GM19351 (cell line): ENCODE measurements around the gene KIAA0930.
"Not testable (repeated sequence)": the region's sequence is repeated elsewhere in the genome, so short reads cannot be mapped to it uniquely, and the experiment has no call there.

ENCODE experiments used
- ATAC-seq: cut with Tn5 transposase; IDR thresholded peaks from one replicate; pipeline ENCODE4 v1.9.1; 2021; ENCODE audit warnings: mild to moderate bottlenecking, moderate library complexity; ENCODE audit not compliant: unreplicated experiment

Gene KIAA0930

DNA sequence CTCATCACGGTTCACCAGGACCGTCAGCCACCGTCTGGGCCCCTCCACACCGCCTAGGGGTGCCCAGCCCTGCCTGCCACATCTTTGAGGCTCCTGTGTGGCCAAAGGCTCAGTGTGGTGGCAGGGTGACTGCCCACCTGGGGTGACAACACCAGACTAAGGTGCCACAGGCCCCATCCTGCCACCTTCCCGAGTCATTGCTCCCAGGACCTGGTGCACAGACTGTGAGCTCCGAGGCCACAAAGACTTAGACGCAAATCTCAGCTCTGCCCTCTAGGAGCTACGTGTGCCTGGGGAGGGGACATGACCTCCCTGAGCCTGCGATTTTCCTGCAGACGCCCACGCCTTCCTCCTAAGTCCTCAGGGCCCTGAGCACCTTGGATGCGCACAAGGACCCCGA lies 36.5 kb downstream of the KIAA0930 start:
- ATAC-seq: no peak

DNA sequence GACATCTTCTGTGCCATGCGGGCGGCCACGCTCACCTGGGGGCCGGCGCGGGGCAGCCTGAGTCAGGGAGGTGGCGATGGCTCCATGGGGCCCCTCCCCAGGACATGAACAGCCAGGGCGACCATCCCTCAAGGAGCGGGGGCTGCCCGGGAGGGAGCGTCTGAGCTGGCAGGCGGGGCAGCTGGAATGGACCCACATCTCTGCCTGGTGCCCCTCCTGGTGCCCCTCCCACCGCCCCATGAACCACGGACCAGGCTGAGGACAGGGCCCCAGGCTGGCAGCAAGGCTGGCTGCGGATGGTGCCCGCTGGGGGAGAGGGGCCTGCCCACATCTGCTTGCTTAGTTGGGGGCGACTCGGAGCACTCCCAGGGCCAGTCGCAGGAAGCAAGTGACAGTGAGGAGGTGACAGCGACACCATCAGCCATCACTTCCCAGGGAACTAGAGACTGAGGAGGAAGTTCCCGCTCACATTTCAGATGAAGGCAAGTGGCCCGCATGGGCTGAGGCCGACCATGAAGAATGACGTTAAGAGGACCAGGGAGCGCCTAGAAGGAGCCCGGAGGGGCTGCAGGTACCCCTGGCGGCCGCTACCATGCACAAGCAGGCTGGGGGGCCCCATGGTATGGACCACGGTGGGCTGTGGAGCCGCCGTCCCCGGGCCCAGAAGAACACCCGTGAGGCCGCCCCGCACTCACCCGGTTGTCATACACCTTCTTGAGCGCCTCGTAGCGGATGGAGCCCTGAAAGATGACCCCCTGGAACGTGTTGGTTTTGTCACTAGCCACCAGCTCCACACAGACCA lies 37.3 kb downstream of the KIAA0930 start:
- no peak for ATAC-seq

DNA sequence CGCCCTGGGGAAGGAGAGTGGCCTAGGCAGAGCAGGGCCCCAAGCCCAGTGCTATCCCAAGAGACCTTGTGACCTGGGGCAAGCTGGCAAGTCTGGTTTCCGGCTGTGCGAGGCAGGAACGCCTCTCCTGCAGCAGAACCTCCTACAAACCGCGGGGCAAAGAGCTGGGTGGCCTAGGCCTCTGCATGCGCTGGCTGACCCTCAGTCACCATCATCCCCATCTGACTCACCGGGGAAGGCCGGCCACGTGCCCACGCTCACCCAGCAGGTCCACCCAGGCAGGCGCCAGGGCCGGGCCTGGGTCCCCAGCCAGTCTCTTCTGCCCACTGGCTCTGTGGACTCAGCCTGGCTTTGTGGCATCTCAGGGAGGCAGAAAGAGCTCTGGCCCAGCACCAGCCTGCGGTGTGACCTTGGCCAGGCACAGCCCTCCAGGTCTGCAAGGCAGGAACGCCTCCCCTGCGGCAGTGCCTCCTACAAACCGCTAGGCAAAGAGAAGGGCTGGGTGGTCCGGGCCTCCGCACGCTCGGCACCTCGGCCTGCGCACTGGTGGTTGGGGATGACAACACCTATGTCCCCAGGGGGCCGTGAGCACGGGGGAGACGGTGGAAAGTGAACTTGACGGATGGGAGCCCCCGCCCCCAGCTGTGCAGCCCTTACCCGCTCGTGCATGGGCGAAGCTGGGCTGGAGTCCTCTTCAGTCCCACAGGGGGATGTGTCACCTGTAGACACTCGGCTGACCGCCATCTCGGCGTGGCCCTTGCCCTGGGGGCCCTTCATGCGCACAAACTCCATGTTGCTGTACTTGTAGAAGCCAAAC lies 38.2 kb downstream of the KIAA0930 start:
- ATAC-seq: no peak

GRCh38 chr22:45201678-45202332 lies 38.9 kb downstream of the KIAA0930 start:
- no peak for ATAC-seq

- ATAC-seq: no peak
Observed at GRCh38 chr22:45200860-45201511, 39.7 kb downstream of the KIAA0930 start.

GRCh38 chr22:45200230-45200629 lies 40.5 kb downstream of the KIAA0930 start:
- no peak for ATAC-seq

DNA sequence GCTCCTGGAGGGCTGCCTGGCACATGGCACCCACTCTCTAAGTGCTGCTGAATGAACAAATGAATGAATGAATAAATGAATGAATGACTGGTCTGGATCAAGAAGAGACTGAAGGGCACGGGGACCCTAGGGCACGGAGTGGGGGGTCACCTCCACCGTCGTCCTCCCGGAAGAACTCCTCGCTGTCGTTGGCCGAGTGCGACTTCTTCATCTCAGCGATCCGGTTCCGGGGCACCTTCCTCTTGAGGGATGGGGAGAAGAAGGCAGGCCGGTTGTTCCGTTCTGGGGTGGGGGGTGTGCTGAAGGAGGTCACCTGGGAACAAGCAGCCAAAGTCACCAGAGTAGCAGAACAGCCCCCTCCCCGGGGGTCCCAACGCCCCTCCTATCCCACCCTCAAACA lies 41.0 kb downstream of the KIAA0930 start:
- ATAC-seq: no peak

- ATAC-seq: no peak
Observed at GRCh38 chr22:45198463-45198795, 42.3 kb downstream of the KIAA0930 start.

- no peak for ATAC-seq
Observed at GRCh38 chr22:45197606-45198462, 42.9 kb downstream of the KIAA0930 start.

GRCh38 chr22:45196926-45197605 lies 43.6 kb downstream of the KIAA0930 start:
- ATAC-seq: no peak

DNA sequence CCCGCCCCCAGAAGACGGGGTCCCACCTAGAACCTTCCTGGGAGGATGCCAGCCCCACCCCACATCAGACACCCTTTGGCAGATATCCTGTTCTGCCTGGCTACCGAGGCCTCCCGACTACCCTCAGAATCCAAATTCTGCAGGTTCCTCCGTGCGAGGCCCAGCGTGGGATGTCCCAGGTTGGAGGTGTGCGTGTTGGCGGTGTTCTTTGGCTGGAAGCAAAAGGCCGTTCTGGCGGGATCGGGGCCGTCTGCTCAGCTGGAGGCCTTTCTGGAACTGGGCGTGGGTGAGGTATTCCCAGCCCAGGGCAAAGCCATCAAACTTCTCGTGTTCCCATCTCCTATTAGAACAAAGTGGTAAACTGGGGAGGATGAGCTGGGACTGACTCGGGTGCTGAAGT lies 44.4 kb downstream of the KIAA0930 start:
- ATAC-seq: no peak

- ATAC-seq: no peak
Observed at GRCh38 chr22:45195616-45196015, 45.1 kb downstream of the KIAA0930 start.

DNA sequence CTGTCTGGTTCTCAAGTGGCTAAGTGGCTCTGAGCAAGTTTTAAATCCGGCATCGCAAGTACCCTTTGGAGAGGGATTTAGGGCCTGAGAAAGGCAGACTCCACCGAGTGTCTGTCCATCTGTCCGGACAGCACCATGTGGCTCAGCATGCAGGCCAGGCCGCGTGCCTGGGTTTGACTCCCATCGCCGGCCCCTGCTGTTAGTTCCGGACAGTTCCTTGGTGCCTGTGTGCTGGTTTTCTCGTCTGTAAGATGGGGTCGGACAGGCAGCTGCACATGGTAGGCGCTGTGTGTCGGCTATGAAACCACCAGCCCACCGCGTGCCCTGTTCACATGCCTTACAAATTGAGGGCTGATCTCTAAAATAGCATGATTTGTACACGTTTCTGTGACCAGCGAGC lies 46.0 kb downstream of the KIAA0930 start:
- no peak for ATAC-seq

DNA sequence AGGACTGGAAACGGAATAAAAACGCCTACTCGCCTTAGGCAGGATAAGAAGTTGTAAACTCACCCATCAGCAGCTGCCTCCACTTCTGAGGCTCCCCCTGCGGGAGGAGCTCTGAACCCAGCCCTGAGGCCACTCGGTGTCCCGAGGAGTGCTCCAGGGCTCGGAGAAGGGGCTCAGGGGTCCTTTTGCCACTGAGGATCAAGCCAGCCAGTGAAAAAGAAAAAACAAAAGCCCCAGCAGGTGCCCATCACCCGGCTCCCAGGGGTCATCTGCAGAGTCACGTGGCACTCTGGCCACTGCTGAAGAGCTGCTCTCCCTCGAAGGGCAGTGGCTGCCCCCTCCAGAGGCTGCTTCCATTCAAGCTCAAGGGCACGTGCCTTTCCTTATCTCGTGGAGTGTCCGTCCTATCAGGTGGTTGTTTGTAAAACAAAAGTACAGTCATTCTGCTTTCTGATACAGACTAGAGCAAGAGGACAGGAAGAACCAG lies 48.0 kb downstream of the KIAA0930 start:
- ATAC-seq: no peak

- not testable (repeated sequence) for ATAC-seq
Observed at GRCh38 chr22:45191746-45192145, 48.9 kb downstream of the KIAA0930 start.

DNA sequence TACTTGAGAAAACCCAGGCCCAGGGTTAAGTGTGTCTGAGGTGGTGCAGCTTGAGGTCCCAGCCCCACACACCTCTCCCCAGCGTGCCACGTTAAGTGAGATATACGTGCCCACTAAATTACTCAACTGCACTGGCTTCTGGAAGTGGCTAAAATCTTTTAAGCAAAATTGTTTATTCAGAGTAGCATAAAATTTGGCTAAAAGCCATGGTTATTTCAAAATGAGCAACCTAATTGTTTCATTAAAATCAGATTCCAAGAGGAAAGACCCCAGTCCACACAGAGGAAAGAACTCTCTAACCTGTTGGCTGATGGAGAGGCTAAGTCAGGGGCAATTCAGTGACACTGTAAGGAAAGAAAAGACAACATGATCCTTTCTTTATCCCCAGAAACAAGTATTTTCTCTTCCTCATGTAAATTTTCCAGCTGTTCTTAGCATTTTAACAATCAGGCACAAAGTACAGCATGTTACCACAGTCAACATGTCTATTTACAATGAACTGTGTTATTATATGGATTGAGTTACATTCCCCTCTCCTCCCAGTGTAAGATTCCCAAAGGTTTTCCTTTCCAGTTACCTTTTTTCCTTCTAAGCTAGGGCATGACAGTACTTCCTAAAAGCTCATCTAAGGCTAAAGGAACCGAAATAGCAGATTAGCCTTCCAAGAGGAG lies 50.4 kb downstream of the KIAA0930 start:
- no peak for ATAC-seq

DNA sequence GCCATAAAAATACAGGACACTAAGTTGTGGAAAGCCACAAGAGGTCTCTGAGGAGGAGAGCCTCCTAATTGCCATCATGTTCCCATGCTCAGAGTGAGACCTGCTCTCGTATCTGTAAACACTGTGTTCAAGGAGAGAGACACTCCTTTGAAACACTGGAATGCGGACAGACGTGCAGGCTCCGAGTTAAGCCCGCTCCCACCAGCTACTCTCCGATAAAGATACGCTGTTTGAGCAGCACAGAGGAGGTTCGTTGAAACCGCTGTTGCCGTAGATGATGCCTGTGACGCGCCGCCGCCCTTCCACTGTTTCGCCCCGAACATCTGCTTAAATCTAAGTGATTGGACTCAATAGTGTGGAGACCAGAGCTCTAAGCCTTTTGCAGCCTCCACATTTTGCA lies 51.9 kb downstream of the KIAA0930 start:
- no peak for ATAC-seq

DNA sequence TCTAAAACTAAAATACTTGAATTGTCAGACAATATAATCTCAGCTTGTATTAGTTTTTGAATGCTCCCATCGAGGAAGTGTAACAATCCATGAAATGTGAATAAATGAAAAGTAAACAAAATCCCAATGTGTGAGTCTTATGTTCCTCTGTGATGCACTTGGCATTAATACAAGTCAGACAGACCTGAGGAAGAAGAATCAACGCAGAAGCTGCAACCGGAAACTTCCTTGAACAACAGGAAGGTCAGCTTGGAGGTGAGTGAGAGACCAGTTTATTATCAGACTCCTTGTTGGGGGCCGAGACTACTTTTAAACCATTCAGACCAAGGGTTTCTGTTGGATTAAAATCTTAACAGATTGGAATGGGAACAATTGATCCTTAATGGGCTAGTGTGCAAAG lies 52.8 kb downstream of the KIAA0930 start:
- no peak for ATAC-seq
